ENCODE data around the gene MZB1. TPM values are rescaled to one million over a fixed set of nuclear protein-coding genes. Genes with fewer than 3 reads are reported as not detected.

The MZB1 gene
- total RNA-seq, 1 experiment from 2014 or later, result 1.1 TPM

GRCh38 chr5:139425497-139425896 lies 35.8 kb upstream of the MZB1 start:
- TF ChIP-seq CREM (CRISPR knock-in tag; IDR thresholded peaks at IDR 0.05) (no peak), E2F5 (CRISPR knock-in tag; IDR thresholded peaks at IDR 0.05) (no peak), ZNF281 (CRISPR knock-in tag; IDR thresholded peaks at IDR 0.05) (no peak), ZNF121 (CRISPR knock-in tag; IDR thresholded peaks at IDR 0.05) (no peak), ZNF396 (CRISPR knock-in tag; IDR thresholded peaks at IDR 0.05; ENCODE audit: borderline replicate concordance) (no peak), PREB (CRISPR knock-in tag; IDR thresholded peaks at IDR 0.05; ENCODE audit: borderline replicate concordance) (no peak), TEAD4 (CRISPR knock-in tag; IDR thresholded peaks at IDR 0.05) (no peak), ZMAT4 (CRISPR knock-in tag; IDR thresholded peaks at IDR 0.05) (no peak), KAT7 (CRISPR knock-in tag; IDR thresholded peaks at IDR 0.05; ENCODE audit: borderline replicate concordance) (no peak), USF1 (CRISPR knock-in tag; IDR thresholded peaks at IDR 0.05) (no peak), NR1H2 (CRISPR knock-in tag; IDR thresholded peaks at IDR 0.05) (no peak), NFYB (CRISPR knock-in tag; conservative IDR thresholded peaks at IDR 0.05; ENCODE audit: low read depth) (no peak)
- Mint-ChIP-seq H3K9me3 (no peaks in the 10 kb centered on the region), H3K4me1 (no peaks in the 10 kb centered on the region), H3K4me3 (no peak overlapping the region), H3K36me3 (peaks cover 31% of the 10 kb centered on the region), H3K27me3 (ENCODE audit: low read depth) (no peaks in the 10 kb centered on the region), H3K27ac (no peak overlapping the region)
- no peak for ATAC-seq
- CTCF ChIA-PET, result interaction anchor here (0.8 to 9.6 kb wide), 2 partner anchors 11 to 90 kb away, joined by 3 to 208 read pairs; no protein-coding TSS in a partner anchor
- POLR2A ChIA-PET, result no interaction called here
- no peak for DNase-seq (ENCODE audit: low spot score)

GRCh38 chr5:139422307-139422893 lies 32.7 kb upstream of the MZB1 start:
- peak; percentile 89 for ATAC-seq
- peaks cover 9% of the 10 kb centered on the region for H3K4me1 Mint-ChIP-seq
- POLR2A ChIA-PET, result interaction anchor here (0.6 kb wide), 2 partner anchors 91 to 118 kb away, joined by 3 read pairs; no protein-coding TSS in a partner anchor
- H3K27ac Mint-ChIP-seq, result peak overlapping the region; percentile 60; the same call in 1 of the 2 replicates
- DNase-seq (ENCODE audit: low spot score), result no peak
- no peaks in the 10 kb centered on the region; the same call in 1 of the 2 replicates for H3K27me3 Mint-ChIP-seq (ENCODE audit: low read depth)
- TF ChIP-seq MLX (CRISPR knock-in tag; IDR thresholded peaks at IDR 0.05), result no peak
- no peak for TF ChIP-seq ZNF219 (CRISPR knock-in tag; IDR thresholded peaks at IDR 0.05; ENCODE audit: borderline replicate concordance)
- TF ChIP-seq EMX1 (CRISPR knock-in tag; IDR thresholded peaks at IDR 0.05), result no peak
- no peak for TF ChIP-seq SP1 (CRISPR knock-in tag; conservative IDR thresholded peaks at IDR 0.05)
- no peak overlapping the region for H3K4me3 Mint-ChIP-seq
- H3K9me3 Mint-ChIP-seq, result no peaks in the 10 kb centered on the region
- CTCF ChIA-PET, result interaction anchor here (0.5 to 9.6 kb wide), 39 partner anchors 11 to 365 kb away, joined by 3 to 208 read pairs (median 5); partner anchors contain the start of genes DNAJC18, SMIM33, SPATA24 and UBE2D2
- peaks cover 34% of the 10 kb centered on the region for H3K36me3 Mint-ChIP-seq

Measured in WTC11 (cell line).